AG10803 (cell line): ENCODE measurements around the gene DNAJC8.

Experiments used
- DNase-seq: peaks from one replicate; pipeline ENCODE4 v3.0.0; 2010; ENCODE audit warnings: low read depth
- H3K4me3 ChIP-seq: 2 replicates; pipeline ENCODE4 v1.5.1; 2011; ENCODE audit warnings: mild to moderate bottlenecking, low read length, control low read depth
- CTCF ChIP-seq: conservative IDR thresholded peaks from 2 replicates; pipeline ENCODE4 v1.5.1; 2011; ENCODE audit warnings: mild to moderate bottlenecking, low read length, control low read depth, inconsistent platforms

The DNAJC8 gene

GRCh38 chr1:28233264-28233606 lies 406 bp upstream of the DNAJC8 start:
- DNase-seq = no peak
- TF ChIP-seq CTCF = no peak
- peak overlapping the region; percentile 95 for H3K4me3 ChIP-seq

GRCh38 chr1:28229996-28230395 lies 2.8 kb downstream of the DNAJC8 start:
- peak; percentile 37 for DNase-seq
- TF ChIP-seq CTCF = no peak
- no peak overlapping the region for H3K4me3 ChIP-seq

- DNase-seq = no peak
- TF ChIP-seq CTCF = no peak
- H3K4me3 ChIP-seq = no peak overlapping the region
These were observed 3.7 kb downstream of the DNAJC8 start for GRCh38 chr1:28229089-28229488.

GRCh38 chr1:28213315-28213714 lies 19.5 kb downstream of the DNAJC8 start:
- no peak for TF ChIP-seq CTCF
- H3K4me3 ChIP-seq = no peak overlapping the region
- DNase-seq = no peak

- H3K4me3 ChIP-seq = no peak overlapping the region
- no peak for TF ChIP-seq CTCF
- no peak for DNase-seq
These were observed 23.1 kb downstream of the DNAJC8 start for GRCh38 chr1:28209700-28210099.

GRCh38 chr1:28208818-28209441 lies 23.9 kb downstream of the DNAJC8 start:
- peak; percentile 70 for DNase-seq
- peak; percentile 88 for TF ChIP-seq CTCF
- no peak overlapping the region for H3K4me3 ChIP-seq

GRCh38 chr1:28205243-28205642 lies 27.6 kb downstream of the DNAJC8 start:
- no peak for TF ChIP-seq CTCF
- DNase-seq = no peak
- no peak overlapping the region for H3K4me3 ChIP-seq
